DOHH2 (cell line): ENCODE results near the gene PSMB4.

ENCODE experiments used
- H3F3A ChIP-seq: fragments of 200-600 bp; sonication (generic), shearing (Covaris generic); 2 replicates; pipeline ENCODE4 v1.6.0; 2016; ENCODE audit warnings: antibody characterized with exemption, mild to moderate bottlenecking; ENCODE audit not compliant: control insufficient read depth, insufficient read depth
- H3K27ac ChIP-seq: fragments of 200-600 bp; sonication (generic); 2 replicates; pipeline ENCODE4 v1.5.1; 2014; ENCODE audit warnings: low read depth, mild to moderate bottlenecking, low read length, moderate library complexity
- H3K27me3 ChIP-seq: fragments of 200-600 bp; sonication (generic); 2 replicates; pipeline ENCODE4 v1.6.1; 2014; ENCODE audit warnings: mild to moderate bottlenecking, low read length, mixed read lengths; ENCODE audit not compliant: control insufficient read depth
- H3K36me3 ChIP-seq: fragments of 200-600 bp; sonication (generic); 2 replicates; pipeline ENCODE4 v1.6.1; 2014; ENCODE audit warnings: mild to moderate bottlenecking, low read length, moderate library complexity, mixed read lengths; ENCODE audit not compliant: control insufficient read depth
- H3K4me1 ChIP-seq: fragments of 200-600 bp; sonication (generic); 2 replicates; pipeline ENCODE4 v1.6.1; 2014; ENCODE audit warnings: mild to moderate bottlenecking, low read length, mixed read lengths; ENCODE audit not compliant: control insufficient read depth
- H3K4me2 ChIP-seq: fragments of 200-600 bp; sonication (generic); 2 replicates; pipeline ENCODE4 v1.6.0; 2014; ENCODE audit warnings: mild to moderate bottlenecking, low read length, moderate library complexity
- H3K4me3 ChIP-seq: fragments of 200-600 bp; sonication (generic); 2 replicates; pipeline ENCODE4 v1.5.1; 2014; ENCODE audit warnings: mild to moderate bottlenecking, low read length, mixed read lengths
- H3K79me2 ChIP-seq: fragments of 200-600 bp; sonication (generic); 2 replicates; pipeline ENCODE4 v1.6.1; 2014; ENCODE audit warnings: mild to moderate bottlenecking, low read length, mixed read lengths; ENCODE audit not compliant: control insufficient read depth
- H3K9me2 ChIP-seq: fragments of 200-600 bp; sonication (generic); replicated peaks from 2 replicates; pipeline ENCODE4 v1.6.1; 2014; ENCODE audit warnings: mild to moderate bottlenecking, low read length, mixed read lengths; ENCODE audit not compliant: control insufficient read depth
- H3K9me3 ChIP-seq: fragments of 200-600 bp; sonication (generic); 2 replicates; pipeline ENCODE4 v1.6.1; 2014; ENCODE audit warnings: antibody characterized with exemption, low read length, mixed read lengths; ENCODE audit not compliant: control insufficient read depth, insufficient read depth
- H4K20me1 ChIP-seq: fragments of 200-600 bp; sonication (generic); 2 replicates; pipeline ENCODE4 v1.6.0; 2014; ENCODE audit warnings: low read depth, mild to moderate bottlenecking, antibody characterized with exemption, low read length, moderate library complexity; ENCODE audit not compliant: control insufficient read depth, insufficient read depth
- EZH2phosphoT487 ChIP-seq: fragments of 200-600 bp; sonication (generic); IDR thresholded peaks from 2 replicates; pipeline ENCODE4 v1.6.1; 2017; ENCODE audit warnings: borderline replicate concordance, mild to moderate bottlenecking, antibody characterized with exemption, low read length, moderate library complexity, mixed read lengths
- TF ChIP-seq, protein P1 (sequence below): fragments of 200-600 bp; sonication (generic); IDR thresholded peaks from one replicate; pipeline ENCODE4 v1.5.1; 2014; ENCODE audit warnings: antibody characterized with exemption, mild to moderate bottlenecking, low read depth, low read length; ENCODE audit not compliant: poor library complexity, severe bottlenecking

PSMB4 gene

DNA sequence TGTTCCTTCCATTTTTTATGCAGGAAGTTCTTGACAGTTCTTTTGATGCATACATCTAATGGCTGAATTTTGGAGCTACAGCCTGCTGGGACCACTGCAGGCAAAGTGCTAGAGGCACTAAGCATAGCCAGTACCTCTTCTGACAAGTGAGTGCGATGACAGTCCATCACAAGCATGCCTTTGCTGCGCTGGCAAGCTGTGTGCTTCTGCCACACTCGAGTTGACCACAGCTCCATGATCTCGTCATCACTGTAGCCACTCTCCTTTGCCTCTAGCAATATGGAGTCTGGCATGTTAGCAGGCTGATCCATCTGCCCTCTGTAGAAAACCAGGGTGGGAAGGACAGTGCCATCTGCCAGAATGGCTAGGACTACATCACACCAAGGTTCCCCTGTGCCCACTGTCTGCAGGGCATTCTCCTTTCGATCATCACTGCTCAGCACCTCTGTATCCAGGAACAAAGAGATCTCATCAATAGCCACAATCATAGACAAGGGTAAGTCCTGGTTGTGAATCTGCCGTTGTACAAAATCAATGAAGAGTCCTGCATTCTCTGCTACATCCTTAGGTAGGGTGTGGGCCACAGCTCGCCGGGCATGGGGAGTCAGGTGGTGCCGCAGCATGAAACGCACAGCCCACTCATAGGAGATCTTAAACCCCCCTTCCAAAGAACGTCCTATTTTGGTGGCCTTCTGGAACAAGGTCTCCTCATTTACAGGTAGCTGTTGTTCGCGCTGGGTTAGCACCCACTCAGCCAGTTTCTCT, 6.0 kb downstream of the PSMB4 start:
- Histone ChIP-seq H3F3A (peaks cover 35% of the 10 kb centered on the region), H3K9me3 (no peaks in the 10 kb centered on the region), H3K4me1 (peaks cover 13% of the 10 kb centered on the region), H4K20me1 (no peaks in the 10 kb centered on the region), H3K36me3 (peaks cover 97% of the 10 kb centered on the region), H3K9me2 (no peaks in the 10 kb centered on the region), H3K4me3 (no peak overlapping the region), H3K79me2 (peaks cover 25% of the 10 kb centered on the region), H3K4me2 (no peak overlapping the region), H3K27ac (no peak overlapping the region), H3K27me3 (no peaks in the 10 kb centered on the region)
- TF ChIP-seq, protein P1, sequence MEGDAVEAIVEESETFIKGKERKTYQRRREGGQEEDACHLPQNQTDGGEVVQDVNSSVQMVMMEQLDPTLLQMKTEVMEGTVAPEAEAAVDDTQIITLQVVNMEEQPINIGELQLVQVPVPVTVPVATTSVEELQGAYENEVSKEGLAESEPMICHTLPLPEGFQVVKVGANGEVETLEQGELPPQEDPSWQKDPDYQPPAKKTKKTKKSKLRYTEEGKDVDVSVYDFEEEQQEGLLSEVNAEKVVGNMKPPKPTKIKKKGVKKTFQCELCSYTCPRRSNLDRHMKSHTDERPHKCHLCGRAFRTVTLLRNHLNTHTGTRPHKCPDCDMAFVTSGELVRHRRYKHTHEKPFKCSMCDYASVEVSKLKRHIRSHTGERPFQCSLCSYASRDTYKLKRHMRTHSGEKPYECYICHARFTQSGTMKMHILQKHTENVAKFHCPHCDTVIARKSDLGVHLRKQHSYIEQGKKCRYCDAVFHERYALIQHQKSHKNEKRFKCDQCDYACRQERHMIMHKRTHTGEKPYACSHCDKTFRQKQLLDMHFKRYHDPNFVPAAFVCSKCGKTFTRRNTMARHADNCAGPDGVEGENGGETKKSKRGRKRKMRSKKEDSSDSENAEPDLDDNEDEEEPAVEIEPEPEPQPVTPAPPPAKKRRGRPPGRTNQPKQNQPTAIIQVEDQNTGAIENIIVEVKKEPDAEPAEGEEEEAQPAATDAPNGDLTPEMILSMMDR, result no peak
- TF ChIP-seq EZH2phosphoT487, result no peak

GRCh38 chr1:151406176-151406575, 6.8 kb downstream of the PSMB4 start:
- Histone ChIP-seq H3K9me3 (no peaks in the 10 kb centered on the region), H3K36me3 (peaks cover 97% of the 10 kb centered on the region), H3K9me2 (no peaks in the 10 kb centered on the region), H3K27ac (no peak overlapping the region), H3K4me3 (no peak overlapping the region), H3K4me1 (peaks cover 5% of the 10 kb centered on the region), H3K4me2 (no peak overlapping the region), H3K79me2 (peaks cover 17% of the 10 kb centered on the region), H3F3A (peaks cover 35% of the 10 kb centered on the region), H4K20me1 (no peaks in the 10 kb centered on the region), H3K27me3 (no peaks in the 10 kb centered on the region)
- TF ChIP-seq EZH2phosphoT487, result no peak
- TF ChIP-seq, protein P1, result no peak

- Histone ChIP-seq H3K4me1 (no peaks in the 10 kb centered on the region), H3K79me2 (peaks cover 9% of the 10 kb centered on the region), H4K20me1 (no peaks in the 10 kb centered on the region), H3K4me2 (no peak overlapping the region), H3K36me3 (peaks cover 97% of the 10 kb centered on the region), H3K4me3 (no peak overlapping the region), H3K9me3 (no peaks in the 10 kb centered on the region), H3K27ac (no peak overlapping the region), H3K9me2 (no peaks in the 10 kb centered on the region), H3F3A (peaks cover 24% of the 10 kb centered on the region), H3K27me3 (no peaks in the 10 kb centered on the region)
- TF ChIP-seq EZH2phosphoT487, result no peak
- TF ChIP-seq, protein P1, result no peak
These were observed 7.9 kb downstream of the PSMB4 start for GRCh38 chr1:151407304-151407703.
